Epithelial cell of esophagus (primary cell): ENCODE data around the gene SPRED2.

Experiments used
- DNase-seq: peaks from one replicate; pipeline ENCODE4 v3.0.0; 2010; ENCODE audit warnings: low read depth
- H3K4me3 ChIP-seq: 2 replicates; pipeline ENCODE4 v1.5.1; 2011; ENCODE audit warnings: mild to moderate bottlenecking, low read length, control low read depth
- TF ChIP-seq, protein P1 (sequence below): IDR thresholded peaks from 2 replicates; pipeline ENCODE4 v1.5.1; 2011; ENCODE audit warnings: low read depth, mild to moderate bottlenecking, low read length, control low read depth, inconsistent platforms; ENCODE audit not compliant: insufficient read depth; ENCODE audit errors: missing control alignments

The SPRED2 gene

DNA sequence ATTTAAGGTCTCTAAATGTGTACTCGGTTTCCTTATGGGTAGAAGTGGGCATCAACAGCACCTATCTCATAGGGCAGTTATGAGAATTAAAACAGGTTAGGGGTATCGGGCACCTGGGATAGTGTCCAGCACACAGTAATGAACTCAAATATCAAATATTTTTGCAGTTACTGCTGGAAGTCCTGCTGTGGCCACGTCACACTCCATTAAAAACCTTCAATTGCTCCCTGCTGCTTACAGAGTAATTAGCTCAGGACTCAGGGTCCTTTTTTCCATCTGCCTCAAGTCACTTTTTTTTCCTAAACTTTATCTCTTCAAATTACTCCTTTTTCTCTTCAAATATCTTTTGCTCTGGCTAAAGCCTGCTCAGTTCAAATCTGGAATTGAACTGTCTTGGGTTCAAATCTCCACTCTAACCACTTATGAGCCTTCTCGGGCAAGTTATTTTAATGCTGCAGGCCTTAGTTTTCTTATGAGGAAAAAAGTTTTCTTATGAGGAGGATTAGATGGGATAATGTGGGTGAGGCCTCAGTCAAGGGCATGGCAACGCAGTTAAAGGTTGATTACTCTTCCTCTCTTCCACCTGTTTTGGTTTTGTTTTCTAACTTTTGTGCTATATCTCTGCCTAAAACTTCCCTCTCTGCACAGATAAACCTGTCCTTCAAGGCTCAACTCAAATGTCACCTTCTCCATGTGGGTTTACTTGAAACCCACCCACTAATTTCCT lies 36.6 kb downstream of the SPRED2 start:
- no peak overlapping the region for H3K4me3 ChIP-seq
- no peak for DNase-seq
- TF ChIP-seq, protein P1, sequence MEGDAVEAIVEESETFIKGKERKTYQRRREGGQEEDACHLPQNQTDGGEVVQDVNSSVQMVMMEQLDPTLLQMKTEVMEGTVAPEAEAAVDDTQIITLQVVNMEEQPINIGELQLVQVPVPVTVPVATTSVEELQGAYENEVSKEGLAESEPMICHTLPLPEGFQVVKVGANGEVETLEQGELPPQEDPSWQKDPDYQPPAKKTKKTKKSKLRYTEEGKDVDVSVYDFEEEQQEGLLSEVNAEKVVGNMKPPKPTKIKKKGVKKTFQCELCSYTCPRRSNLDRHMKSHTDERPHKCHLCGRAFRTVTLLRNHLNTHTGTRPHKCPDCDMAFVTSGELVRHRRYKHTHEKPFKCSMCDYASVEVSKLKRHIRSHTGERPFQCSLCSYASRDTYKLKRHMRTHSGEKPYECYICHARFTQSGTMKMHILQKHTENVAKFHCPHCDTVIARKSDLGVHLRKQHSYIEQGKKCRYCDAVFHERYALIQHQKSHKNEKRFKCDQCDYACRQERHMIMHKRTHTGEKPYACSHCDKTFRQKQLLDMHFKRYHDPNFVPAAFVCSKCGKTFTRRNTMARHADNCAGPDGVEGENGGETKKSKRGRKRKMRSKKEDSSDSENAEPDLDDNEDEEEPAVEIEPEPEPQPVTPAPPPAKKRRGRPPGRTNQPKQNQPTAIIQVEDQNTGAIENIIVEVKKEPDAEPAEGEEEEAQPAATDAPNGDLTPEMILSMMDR = no peak

DNA sequence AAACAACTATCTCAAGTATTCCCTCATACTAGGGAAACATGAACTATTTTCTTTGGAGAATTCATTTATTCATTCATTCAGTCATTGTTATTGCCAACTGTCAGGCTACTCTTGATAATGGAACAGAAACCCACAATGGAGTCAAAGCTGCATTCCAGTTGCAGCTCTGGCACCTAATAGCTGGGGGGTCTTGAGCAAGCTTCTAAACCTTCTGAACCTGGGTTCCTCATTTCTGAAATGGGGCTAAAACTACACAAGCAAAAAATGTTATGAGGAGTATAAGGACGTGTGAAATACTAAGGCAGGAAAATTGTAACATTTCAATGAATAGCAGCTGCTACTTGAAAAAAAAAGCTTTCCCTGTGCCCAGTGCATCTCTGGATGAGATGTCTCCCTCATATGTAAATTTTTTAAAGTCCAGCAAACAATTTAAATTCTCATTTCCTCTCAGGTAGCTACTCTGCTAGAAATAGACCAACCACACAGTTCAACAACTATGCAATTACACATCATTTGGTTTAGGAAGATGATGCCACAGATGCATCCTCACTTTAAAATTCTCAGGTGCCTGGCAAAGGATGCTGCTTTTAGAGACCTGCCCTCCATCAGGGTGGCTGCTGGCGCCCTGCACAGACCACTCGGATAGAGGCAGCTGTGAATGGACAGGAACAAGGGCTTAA lies 38.5 kb downstream of the SPRED2 start:
- no peak for DNase-seq
- TF ChIP-seq, protein P1 = no peak
- no peak overlapping the region for H3K4me3 ChIP-seq

DNA sequence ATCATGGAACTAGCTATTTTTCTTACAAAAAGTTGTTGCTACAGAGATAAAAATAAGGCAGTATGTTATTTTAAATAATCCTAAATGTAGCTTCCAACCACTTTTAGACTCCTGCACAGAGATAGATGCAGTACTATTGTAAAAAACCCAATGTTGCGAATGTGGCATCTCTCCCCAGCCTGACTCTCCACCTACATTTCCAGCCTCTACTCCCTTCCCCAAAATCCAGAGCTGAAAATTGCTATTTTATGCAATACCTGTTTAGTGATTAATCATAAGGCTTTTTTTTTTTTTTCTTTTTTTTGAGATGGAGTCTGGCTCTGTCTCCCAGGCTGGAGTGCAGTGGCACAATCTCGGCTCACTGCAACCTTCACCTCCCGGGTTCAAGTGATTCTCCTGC lies 39.4 kb downstream of the SPRED2 start:
- no peak overlapping the region for H3K4me3 ChIP-seq
- DNase-seq = no peak
- TF ChIP-seq, protein P1 = no peak

DNA sequence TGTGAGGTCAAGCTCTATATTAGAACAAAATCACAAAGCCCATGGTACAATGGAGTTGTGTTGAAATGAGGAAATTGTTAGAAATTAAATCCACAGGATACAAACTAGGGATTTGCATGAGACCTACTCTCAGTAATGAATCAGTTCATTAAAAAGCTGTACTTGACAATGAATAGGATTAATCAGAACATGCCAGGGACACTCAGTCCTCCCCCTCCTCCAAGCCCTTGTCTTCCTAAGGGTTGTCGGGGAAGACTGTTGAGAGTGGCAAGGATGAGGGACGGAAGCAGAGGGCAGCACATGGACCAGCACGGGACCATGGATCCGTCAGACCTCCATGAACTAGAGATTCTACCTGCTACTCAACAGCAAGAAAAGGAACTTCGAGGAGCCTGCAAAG lies 39.8 kb downstream of the SPRED2 start:
- TF ChIP-seq, protein P1 = no peak
- no peak overlapping the region for H3K4me3 ChIP-seq
- peak; percentile 39 for DNase-seq

DNA sequence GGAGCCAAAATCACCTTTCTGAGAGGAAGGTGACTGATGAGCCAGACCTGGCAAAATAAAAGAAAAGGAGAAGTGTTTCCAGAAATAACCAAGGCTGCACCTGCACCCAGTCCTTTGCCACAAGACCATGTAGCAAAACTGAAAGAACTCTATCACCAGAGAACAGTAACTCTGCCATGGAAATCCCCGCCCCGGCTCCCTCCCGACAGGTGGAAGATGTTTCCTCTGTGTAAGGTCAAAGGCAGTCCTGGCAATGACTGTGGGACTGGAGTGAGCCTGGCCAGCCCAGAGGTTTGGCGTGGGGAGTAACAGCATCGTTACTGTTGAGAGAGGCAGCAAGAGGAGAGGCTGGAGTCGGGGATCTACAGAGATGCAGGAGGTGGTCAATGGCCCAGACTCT lies 42.3 kb downstream of the SPRED2 start:
- no peak overlapping the region for H3K4me3 ChIP-seq

DNA sequence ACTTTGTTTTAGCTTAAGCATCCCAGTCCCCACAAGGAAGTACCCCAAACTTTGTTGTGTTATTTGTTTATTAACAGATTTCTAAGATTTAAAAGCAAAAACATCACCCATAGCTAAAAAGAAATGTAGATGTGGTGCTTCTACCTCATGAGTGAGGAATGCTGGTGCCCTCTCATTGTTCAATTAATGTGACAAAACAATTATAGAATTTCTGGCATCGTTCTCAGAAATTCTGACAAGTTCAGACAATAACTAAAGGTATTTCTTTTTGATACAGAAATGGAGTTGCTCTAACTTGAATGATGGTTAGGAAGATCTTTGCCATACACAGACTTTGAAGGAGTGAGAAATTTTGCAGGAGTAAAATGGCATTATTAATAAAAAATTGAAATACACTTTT lies 42.9 kb downstream of the SPRED2 start:
- H3K4me3 ChIP-seq = no peak overlapping the region
- DNase-seq = peak; percentile 71
- TF ChIP-seq, protein P1 = no peak

More for the DNA sequence above, 42.3 kb downstream of the SPRED2 start:
- no peak for DNase-seq
- TF ChIP-seq, protein P1 = no peak
